Embryonic facial prominence (tissue), 1 donor: ENCODE results near the gene ALDH16A1.

Experiments
- DNase-seq: peaks from one replicate; pipeline ENCODE4 v3.0.0-alpha.2; 2016; ENCODE audit errors: extremely low spot score

Gene ALDH16A1

DNA sequence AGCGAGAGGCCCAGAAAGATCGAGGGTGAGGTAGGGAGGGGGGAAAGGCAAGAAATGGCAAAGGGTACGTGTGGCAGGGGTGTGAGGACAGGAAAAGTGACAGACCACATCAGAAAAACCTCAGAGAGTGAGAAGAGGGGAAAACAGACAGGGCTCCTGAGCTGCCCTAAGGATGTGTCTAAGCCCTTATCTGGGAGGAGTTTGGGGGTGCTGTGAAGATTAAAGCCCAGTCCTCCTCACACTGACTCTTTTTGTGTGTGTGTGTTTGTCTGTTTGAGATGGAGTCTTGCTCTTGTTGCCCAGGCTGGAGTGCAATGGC is 29.1 kb upstream of the ALDH16A1 start:
- no peak for DNase-seq

GRCh38 chr19:49425178-49425577 is 27.8 kb upstream of the ALDH16A1 start, which contains the start of gene GFY:
Gene GFY, plus strand, starts transcription at chr19:49425388. Its CDS starts 1,043 bp downstream, at chr19:49426431.
- DNase-seq: no peak

DNA sequence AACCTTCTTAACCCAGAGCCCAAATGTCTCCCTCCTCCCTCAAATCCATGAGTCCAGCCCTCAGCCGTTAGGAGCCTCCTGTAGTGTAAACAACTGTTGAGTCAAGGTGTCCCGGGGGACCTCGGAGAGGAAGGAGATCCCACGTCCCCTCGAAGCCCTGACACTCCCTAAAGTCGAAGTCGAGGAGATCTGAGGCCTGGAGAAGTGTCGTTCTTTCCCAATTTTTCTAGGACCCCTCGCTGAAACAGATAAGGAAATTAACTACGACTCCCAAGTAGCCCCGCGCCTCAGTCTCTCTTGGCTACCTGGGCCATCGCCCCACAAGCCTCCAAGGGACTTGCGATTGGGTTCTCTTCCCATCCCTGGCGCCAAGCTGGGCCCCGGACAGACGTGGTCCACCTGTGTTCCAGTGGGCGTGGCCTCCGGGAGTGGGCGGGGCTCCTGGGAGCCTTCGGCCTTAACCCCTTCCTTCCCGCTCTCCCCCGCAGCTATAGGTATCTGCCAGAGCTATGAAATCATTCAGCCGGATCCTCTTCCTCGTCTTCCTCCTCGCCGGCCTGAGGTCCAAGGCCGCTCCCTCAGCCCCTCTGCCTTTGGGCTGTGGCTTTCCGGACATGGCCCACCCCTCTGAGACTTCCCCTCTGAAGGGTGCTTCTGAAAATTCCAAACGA is 27.0 kb upstream of the ALDH16A1 start:
- DNase-seq: no peak

GRCh38 chr19:49427339-49427738 is 25.7 kb upstream of the ALDH16A1 start:
- DNase-seq: no peak

DNA sequence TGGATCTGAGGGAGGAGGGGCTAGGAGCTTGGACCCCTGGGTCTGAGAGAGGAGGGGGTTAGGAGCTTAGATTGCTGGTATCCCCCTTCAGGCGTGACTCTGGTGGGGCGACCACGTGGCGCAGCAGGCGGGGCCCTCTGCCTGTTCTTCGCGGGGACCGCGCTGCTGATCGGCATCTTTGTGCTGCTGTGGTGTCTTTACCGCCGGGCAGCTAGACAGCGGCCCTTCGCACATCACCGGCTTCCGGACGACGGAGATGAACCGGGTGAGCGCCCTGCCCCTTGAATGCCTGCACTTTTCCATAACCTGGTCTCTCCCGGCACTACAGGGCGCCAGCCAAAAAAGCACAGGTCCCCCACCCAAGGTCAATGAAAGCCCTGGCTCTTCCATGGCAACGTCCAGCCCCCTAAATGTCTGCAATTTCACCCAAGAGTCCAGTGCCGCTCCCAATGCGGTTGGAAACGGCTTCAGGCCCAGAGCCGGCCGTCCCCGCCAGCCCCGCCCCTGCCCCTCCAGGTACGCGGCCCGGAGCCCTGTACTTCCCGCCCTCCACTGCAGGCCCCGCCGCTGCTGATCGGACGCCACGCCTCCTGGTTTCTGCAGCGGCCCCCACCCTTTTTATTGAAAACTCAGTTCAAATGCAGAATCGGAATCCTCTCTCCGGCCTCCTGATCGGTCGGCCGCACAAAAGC is 25.0 kb upstream of the ALDH16A1 start:
- DNase-seq: no peak

DNA sequence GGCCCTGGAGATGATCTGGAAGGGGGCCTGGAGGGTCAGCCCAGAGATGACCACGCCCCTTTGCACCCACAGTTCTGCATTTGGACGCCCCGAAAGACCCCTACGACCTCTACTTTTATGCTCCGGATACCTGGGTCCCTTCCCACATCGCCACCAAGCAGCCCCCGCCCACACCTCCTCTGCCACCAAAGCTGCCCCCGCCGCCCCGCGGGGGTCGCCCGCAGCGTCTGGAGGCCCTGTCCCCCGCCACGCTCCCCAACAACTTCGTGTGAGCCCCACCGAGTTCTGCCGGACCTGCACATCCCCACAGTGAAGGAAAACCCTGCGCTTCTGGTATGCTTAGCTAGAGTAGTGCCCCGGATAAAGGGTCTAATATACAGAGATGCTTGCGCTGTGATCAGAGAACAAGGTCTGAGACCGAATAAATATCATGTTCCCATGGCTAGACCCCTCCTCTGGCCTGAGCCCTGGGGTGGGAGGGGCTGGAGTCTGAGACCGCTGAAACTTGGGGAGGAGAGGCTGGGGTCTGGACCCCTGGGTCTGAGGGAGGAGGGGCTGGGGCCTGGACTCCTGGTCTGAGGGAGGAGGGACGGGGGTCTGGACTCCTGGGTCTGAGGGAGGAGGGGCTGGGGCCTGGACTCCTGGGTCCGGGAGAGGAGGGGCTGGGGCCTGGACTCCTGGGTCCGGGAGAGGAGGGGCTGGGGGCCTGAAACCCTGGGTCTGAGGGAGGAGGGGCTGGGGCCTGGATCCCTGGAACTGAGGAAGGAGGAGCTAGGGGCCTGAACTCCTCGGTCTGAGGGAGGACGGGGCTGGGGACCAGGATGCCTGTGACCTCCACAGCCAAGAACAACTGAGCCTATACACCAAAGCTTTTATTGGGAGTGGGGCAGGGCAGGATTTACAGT is 24.2 kb upstream of the ALDH16A1 start:
- DNase-seq: no peak

DNA sequence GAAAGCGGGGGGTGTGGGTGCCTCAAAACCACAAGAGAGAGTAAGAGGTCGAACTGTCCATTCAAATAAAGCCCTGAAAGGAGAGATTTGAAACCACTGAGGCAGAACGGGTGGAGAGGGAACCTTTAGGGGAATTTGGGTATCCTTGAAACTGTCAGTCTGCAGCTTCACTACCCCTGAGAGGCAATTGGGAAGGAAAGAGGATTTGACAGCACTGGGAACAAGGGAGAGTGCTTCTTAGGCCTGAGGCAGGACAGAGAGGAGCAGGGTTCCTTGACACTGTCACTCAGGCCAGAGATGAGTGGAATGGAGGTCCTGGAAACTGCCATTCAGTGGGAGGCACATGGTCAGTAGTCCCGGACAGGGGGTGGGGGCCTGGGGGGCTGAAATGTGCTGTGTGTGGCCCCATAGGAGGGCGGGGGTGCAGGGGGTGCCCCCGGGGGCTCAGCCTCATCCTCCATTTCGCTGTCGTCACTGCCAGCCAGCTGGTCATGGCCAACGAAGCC is 22.8 kb upstream of the ALDH16A1 start:
- no peak for DNase-seq

- no peak for DNase-seq
Observed at GRCh38 chr19:49430678-49431329, 22.2 kb upstream of the ALDH16A1 start.

DNA sequence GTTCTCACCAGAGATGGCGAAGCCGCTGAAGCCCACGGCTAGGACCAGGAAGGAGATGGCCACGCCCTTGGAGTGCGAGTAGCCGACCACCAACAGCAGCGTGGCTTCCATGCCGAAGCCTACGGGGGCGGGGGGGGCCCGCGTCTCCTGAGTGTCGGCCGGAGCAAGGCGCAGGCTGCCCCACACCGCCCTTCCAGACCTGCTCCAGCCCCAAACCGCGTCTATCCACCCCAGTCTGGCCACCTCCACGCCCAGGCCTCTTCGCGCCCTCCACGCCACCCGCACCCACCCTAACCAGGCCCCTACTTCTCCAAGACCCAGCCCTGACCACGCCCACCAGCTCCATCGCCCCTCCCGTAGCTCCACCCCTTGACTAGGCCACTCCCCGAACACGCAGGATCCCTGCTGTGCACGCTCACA is 21.7 kb upstream of the ALDH16A1 start:
- no peak for DNase-seq

GRCh38 chr19:49432141-49433073 is 20.6 kb upstream of the ALDH16A1 start:
- no peak for DNase-seq

- no peak for DNase-seq
Observed at GRCh38 chr19:49433240-49433901, 19.7 kb upstream of the ALDH16A1 start.

DNA sequence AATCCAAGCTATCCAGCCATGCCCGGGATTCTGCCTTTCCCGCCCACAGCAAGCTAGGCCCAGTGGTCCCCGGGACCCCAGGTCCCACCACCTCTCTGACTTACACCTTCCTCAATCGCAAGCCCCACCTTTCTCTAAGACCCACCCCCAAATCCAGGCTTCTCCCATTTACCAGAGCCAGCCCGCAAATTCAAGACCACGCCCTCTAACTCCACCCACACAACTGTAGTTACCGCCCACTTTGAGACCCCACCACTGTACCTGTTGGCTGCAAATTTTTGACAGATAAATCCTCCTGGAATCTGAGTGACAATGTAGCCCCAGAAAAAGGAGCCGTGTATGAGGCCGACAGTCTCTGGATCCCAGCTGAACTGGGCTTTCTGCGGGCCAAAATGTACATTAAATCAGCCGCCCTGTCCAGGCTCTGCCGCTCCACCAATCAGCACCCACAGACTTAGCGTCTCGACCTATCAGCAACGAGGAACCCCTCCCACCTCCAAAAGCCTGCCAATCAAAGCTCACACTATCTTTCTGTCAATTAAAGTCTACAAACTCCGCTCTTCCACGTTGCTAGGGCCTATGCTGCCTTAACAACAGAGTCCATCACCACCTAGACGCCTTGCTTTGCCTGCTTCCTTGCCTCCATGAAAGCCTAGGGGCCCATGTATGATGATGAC is 18.0 kb upstream of the ALDH16A1 start:
- DNase-seq: no peak

- no peak for DNase-seq
Observed at GRCh38 chr19:49435670-49436069, 17.4 kb upstream of the ALDH16A1 start.

- no peak for DNase-seq
Observed at GRCh38 chr19:49436381-49437017, 16.5 kb upstream of the ALDH16A1 start.

DNA sequence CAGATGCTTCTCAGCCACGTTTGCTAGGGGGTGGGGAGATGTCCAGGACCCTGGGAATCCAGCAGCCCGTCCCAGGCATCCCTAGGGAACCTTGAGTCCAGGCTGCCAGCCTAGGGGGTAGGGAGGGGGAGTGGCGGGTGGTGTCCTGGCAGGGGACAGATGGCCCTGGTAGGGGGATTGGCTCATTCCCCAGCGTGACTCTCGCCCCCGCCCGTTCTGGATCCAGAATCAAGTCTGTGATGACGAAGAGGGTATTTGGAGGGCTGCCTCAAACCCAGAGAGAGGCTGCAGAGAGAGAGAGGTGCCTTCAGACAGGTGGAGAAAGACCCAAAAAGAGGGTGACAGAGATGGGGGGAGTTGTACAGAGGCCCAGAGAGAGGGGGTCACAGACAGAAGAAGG is 15.8 kb upstream of the ALDH16A1 start:
- DNase-seq: no peak

DNA sequence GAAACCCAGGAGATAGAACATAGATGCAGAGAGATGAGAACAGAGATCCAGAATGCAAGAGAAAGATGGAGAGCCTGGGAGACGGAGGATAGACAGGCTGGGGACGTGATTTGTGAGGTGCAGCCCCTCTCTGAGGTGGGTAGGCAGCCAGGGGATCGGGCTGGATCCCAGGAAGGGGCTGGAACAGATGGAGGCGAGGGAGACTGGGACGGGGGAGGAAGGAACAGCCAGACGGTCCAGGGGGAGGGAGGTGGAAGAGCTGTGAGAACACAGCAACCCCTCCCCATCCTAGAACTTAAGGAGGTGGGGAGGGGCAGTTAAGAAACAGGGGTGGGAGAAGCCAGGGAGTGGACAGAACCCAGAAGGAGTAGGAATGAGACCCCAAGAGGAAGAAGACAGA is 14.8 kb upstream of the ALDH16A1 start:
- DNase-seq: no peak

DNA sequence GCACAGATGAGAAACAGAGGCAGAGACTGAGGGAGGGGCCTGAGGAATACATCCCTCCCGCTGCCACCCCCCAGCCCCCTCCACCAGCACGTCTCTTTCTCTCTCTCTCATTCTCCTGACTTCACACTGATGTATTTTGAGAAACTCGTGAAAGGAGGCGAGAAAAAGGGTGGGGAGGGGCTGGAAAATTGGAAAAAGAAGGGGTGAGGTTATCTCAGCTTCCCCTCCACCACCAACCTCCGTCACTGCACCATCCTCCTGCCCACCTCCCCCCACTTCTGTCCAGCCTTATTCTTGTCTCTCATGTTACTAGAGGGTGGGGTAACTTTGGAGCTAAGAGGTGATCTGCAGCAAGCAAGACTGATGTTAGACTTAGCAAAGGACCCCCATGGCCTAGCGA is 13.2 kb upstream of the ALDH16A1 start:
- no peak for DNase-seq

- DNase-seq: no peak
Observed at GRCh38 chr19:49440439-49441209, 12.4 kb upstream of the ALDH16A1 start.
